Chondrocyte (in vitro differentiated cells): ENCODE results near the gene OR52D1. TPM values are rescaled to one million over a fixed set of nuclear protein-coding genes. Genes with fewer than 3 reads are reported as not detected.

Experiments used
- DNase-seq: peaks from one replicate; pipeline ENCODE4 v3.0.0; 2021; ENCODE audit warnings: mixed read lengths, low spot score
- H3K27ac Mint-ChIP-seq: one replicate; pipeline ENCODE4 v1.8.0; 2021; ENCODE audit warnings: mild to moderate bottlenecking, moderate library complexity, mixed read lengths; ENCODE audit not compliant: unreplicated experiment
- H3K27me3 Mint-ChIP-seq: 2 replicates; pipeline ENCODE4 v1.8.0; 2021; ENCODE audit warnings: low read depth, mixed read lengths
- H3K36me3 Mint-ChIP-seq: 2 replicates; pipeline ENCODE4 v1.8.0; 2021; ENCODE audit warnings: low read depth, mixed read lengths
- H3K4me1 Mint-ChIP-seq: 2 replicates; pipeline ENCODE4 v1.8.0; 2021; ENCODE audit warnings: low read depth, mild to moderate bottlenecking, mixed read lengths
- H3K4me3 Mint-ChIP-seq: one replicate; pipeline ENCODE4 v1.8.0; 2021; ENCODE audit warnings: mild to moderate bottlenecking, moderate library complexity, mixed read lengths; ENCODE audit not compliant: unreplicated experiment
- H3K9me3 Mint-ChIP-seq: 2 replicates; pipeline ENCODE4 v1.8.0; 2021; ENCODE audit warnings: low read depth, mixed read lengths
- total RNA-seq: library from RNA; stranded (reverse); gene quantifications from 3 replicates; pipeline ENCODE4 v1.2.1, GENCODE V29; 2021
- TF ChIP-seq, protein P1 (sequence below): fragments of 200-600 bp; sonication (generic); IDR thresholded peaks from 2 replicates; pipeline ENCODE4 v1.5.0; 2021; ENCODE audit warnings: antibody characterized with exemption, mild to moderate bottlenecking, moderate library complexity

The OR52D1 gene
- total RNA-seq, 1 donor from 2014 or later, result not detected

DNA sequence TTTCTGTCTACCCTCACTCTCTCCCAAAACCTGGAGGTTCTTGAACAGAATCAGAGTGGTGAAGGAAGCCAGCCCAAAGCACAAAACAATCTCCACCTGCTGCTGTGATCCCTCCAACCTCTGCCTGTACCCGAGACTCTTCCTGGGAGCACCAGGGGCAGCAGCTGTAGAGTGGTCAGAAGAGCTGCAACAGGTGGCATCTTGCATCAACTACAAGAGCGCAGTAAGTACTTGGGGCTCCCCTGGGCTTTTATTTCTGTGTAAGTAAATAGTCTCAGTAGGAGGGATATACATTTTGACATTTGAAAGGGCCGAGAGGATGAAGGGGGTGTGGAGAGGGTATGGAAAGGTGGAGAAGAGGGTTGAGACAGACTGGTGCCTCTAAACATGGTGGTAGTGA lies 36.3 kb downstream of the OR52D1 start:
- no peaks in the 10 kb centered on the region for H3K9me3 Mint-ChIP-seq
- TF ChIP-seq, protein P1, sequence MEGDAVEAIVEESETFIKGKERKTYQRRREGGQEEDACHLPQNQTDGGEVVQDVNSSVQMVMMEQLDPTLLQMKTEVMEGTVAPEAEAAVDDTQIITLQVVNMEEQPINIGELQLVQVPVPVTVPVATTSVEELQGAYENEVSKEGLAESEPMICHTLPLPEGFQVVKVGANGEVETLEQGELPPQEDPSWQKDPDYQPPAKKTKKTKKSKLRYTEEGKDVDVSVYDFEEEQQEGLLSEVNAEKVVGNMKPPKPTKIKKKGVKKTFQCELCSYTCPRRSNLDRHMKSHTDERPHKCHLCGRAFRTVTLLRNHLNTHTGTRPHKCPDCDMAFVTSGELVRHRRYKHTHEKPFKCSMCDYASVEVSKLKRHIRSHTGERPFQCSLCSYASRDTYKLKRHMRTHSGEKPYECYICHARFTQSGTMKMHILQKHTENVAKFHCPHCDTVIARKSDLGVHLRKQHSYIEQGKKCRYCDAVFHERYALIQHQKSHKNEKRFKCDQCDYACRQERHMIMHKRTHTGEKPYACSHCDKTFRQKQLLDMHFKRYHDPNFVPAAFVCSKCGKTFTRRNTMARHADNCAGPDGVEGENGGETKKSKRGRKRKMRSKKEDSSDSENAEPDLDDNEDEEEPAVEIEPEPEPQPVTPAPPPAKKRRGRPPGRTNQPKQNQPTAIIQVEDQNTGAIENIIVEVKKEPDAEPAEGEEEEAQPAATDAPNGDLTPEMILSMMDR, result no peak

DNA sequence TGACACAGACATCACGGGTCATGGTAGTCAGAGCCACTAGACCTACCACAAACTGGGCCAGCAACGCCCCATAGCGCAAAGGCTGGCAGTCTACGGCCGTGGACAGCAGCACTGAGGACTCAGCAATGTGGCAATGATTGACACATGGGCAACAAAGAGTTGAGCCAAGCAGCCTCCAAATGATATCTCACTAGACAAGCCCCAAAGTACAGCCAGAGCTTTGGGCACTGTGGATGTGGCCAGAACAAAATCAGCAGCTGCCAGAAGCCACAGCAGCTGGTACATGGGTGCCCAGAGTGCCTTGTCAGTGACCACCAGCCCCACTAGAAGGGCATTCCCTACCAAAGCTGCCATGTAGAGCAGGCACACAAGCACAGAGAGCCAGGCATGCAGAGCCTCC lies 39.2 kb downstream of the OR52D1 start:
- Mint-ChIP-seq H3K4me1 (no peaks in the 10 kb centered on the region), H3K4me3 (no peak overlapping the region)
- TF ChIP-seq, protein P1, result no peak

More for the DNA sequence above, 36.3 kb downstream of the OR52D1 start:
- DNase-seq, result no peak
- H3K27ac Mint-ChIP-seq, result no peak overlapping the region
- H3K36me3 Mint-ChIP-seq, result no peaks in the 10 kb centered on the region
- H3K27me3 Mint-ChIP-seq, result peaks cover 22% of the 10 kb centered on the region
- no peak overlapping the region for H3K4me3 Mint-ChIP-seq
- H3K4me1 Mint-ChIP-seq, result no peaks in the 10 kb centered on the region

GRCh38 chr11:5528495-5528894 lies 40.0 kb downstream of the OR52D1 start:
- Mint-ChIP-seq H3K4me3 (no peak overlapping the region), H3K9me3 (no peaks in the 10 kb centered on the region), H3K27me3 (peaks cover 34% of the 10 kb centered on the region), H3K36me3 (no peaks in the 10 kb centered on the region), H3K4me1 (no peaks in the 10 kb centered on the region), H3K27ac (no peak overlapping the region)
- DNase-seq, result no peak
- TF ChIP-seq, protein P1, result no peak

More for the DNA sequence above, 39.2 kb downstream of the OR52D1 start:
- DNase-seq, result no peak
- Mint-ChIP-seq H3K36me3 (no peaks in the 10 kb centered on the region), H3K9me3 (no peaks in the 10 kb centered on the region), H3K27ac (no peak overlapping the region), H3K27me3 (peaks cover 34% of the 10 kb centered on the region)

- Mint-ChIP-seq H3K27ac (no peak overlapping the region), H3K4me3 (no peak overlapping the region), H3K4me1 (no peaks in the 10 kb centered on the region), H3K36me3 (no peaks in the 10 kb centered on the region), H3K9me3 (no peaks in the 10 kb centered on the region), H3K27me3 (peaks cover 21% of the 10 kb centered on the region)
- no peak for DNase-seq
- TF ChIP-seq, protein P1, result no peak
These were observed 42.8 kb downstream of the OR52D1 start for GRCh38 chr11:5531053-5531831.

DNA sequence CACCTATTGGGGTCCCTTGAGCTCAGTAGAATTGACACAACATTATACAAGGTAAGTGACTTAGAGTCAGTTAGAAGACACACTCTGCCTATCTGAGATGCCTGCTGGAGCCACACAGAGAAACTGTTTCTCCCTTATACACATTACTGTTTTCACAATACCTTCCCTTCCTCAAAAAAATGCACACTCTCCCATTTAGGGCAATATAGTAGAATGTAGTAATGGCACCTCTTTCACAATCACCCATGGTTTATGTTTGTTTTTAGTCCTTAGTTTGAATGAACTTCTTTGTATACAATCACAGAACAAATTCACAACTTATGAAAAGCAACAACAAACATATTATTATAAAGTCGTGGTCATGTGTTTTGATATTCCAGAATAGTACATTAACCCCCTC lies 45.6 kb downstream of the OR52D1 start:
- H3K27ac Mint-ChIP-seq, result no peak overlapping the region

More for the DNA sequence above, 45.6 kb downstream of the OR52D1 start:
- H3K9me3 Mint-ChIP-seq, result peaks cover 7% of the 10 kb centered on the region
- TF ChIP-seq, protein P1, result no peak
- H3K27me3 Mint-ChIP-seq, result peaks cover 22% of the 10 kb centered on the region
- DNase-seq, result no peak
- H3K36me3 Mint-ChIP-seq, result no peaks in the 10 kb centered on the region
- H3K4me1 Mint-ChIP-seq, result no peaks in the 10 kb centered on the region
- no peak overlapping the region for H3K4me3 Mint-ChIP-seq
